Esophagus squamous epithelium (tissue), 4 donors: ENCODE results near the gene TBC1D17.

Source experiments
- CTCF ChIP-seq, 6 experiments: fragments of 450-650 bp in 4 of 6; fragments of 200-600 bp in 2 of 6; sonication (generic) in 2 of 6; IDR thresholded peaks; one replicate each; pipeline ENCODE4 v1.5.1; 2016 to 2019; ENCODE audit warnings: antibody characterized with exemption in 6 of 6, mild to moderate bottlenecking in 4 of 6, moderate library complexity in 4 of 6
- POLR2A ChIP-seq, 4 donors: fragments of 450-650 bp; IDR thresholded peaks; one replicate each; pipeline ENCODE4 v1.6.1; 2017; ENCODE audit warnings: antibody characterized with exemption in 4 of 4, mild to moderate bottlenecking in 4 of 4, moderate library complexity in 3 of 4

- TF ChIP-seq CTCF (IDR thresholded peaks at IDR 0.05), result no peak
- no peak for TF ChIP-seq POLR2A (IDR thresholded peaks at IDR 0.05)
Measured at GRCh38 chr19:49843265-49843664, 34.2 kb upstream of the TBC1D17 start.
